Astrocyte (in vitro differentiated cells and primary cell): ENCODE results near the gene SCGB1D2. TPM values are rescaled to one million over a fixed set of nuclear protein-coding genes. Genes with fewer than 3 reads are reported as not detected.
"Not testable (repeated sequence)": the region's sequence is repeated elsewhere in the genome, so short reads cannot be mapped to it uniquely, and the experiment has no call there.

Experiments
- DNase-seq: peaks from one replicate; pipeline ENCODE4 v3.0.0-alpha.2; 2010; ENCODE audit warnings: low read depth
- FAIRE-seq: peaks from 2 replicates; lab custom pipeline; 2011; peaks lifted over from hg19 to GRCh38; lab: Jason Lieb, UNC
- H2AFZ ChIP-seq: 2 replicates; pipeline ENCODE4 v1.6.0; 2012; ENCODE audit warnings: low read depth, low read length, inconsistent platforms
- H3K27ac ChIP-seq: 2 replicates; pipeline ENCODE4 v1.5.1; 2011; ENCODE audit warnings: low read depth, low read length, inconsistent platforms
- H3K27me3 ChIP-seq: 2 replicates; pipeline ENCODE4 v1.6.0; 2011; ENCODE audit warnings: low read length, inconsistent platforms; ENCODE audit not compliant: insufficient read depth
- H3K36me3 ChIP-seq: 2 replicates; pipeline ENCODE4 v1.5.1; 2011; ENCODE audit warnings: low read length, inconsistent platforms; ENCODE audit not compliant: insufficient read depth
- H3K4me1 ChIP-seq: 2 replicates; pipeline ENCODE4 v1.5.1; 2011; ENCODE audit warnings: low read length, inconsistent platforms; ENCODE audit not compliant: insufficient read depth
- H3K4me2 ChIP-seq: 2 replicates; pipeline ENCODE4 v1.6.0; 2012; ENCODE audit warnings: low read length, inconsistent platforms
- H3K4me3 ChIP-seq: 2 replicates; pipeline ENCODE4 v1.5.1; 2011; ENCODE audit warnings: low read depth, mild to moderate bottlenecking, low read length, inconsistent platforms; ENCODE audit not compliant: insufficient read depth
- H3K79me2 ChIP-seq: 2 replicates; pipeline ENCODE4 v1.6.0; 2012; ENCODE audit warnings: mild to moderate bottlenecking, low read length, inconsistent platforms; ENCODE audit not compliant: insufficient read depth
- H3K9ac ChIP-seq: 2 replicates; pipeline ENCODE4 v1.6.0; 2012; ENCODE audit warnings: mild to moderate bottlenecking, low read length, inconsistent platforms
- H3K9me3 ChIP-seq: 2 replicates; pipeline ENCODE4 v1.5.1; 2012; ENCODE audit warnings: low read depth, mild to moderate bottlenecking, low read length, inconsistent platforms; ENCODE audit not compliant: insufficient read depth
- H4K20me1 ChIP-seq: 2 replicates; pipeline ENCODE4 v1.6.0; 2012; ENCODE audit warnings: low read length, inconsistent platforms; ENCODE audit not compliant: insufficient read depth
- H3K27ac Mint-ChIP-seq: one replicate; pipeline ENCODE4 v1.8.0; 2021; ENCODE audit warnings: mild to moderate bottlenecking, mixed read lengths; ENCODE audit not compliant: unreplicated experiment
- H3K27me3 Mint-ChIP-seq: one replicate; pipeline ENCODE4 v1.8.0; 2021; ENCODE audit warnings: low read depth, mixed read lengths; ENCODE audit not compliant: unreplicated experiment
- H3K36me3 Mint-ChIP-seq: one replicate; pipeline ENCODE4 v1.8.0; 2021; ENCODE audit warnings: low read depth, mixed read lengths; ENCODE audit not compliant: unreplicated experiment
- H3K4me1 Mint-ChIP-seq: one replicate; pipeline ENCODE4 v1.8.0; 2021; ENCODE audit warnings: low read depth, mixed read lengths; ENCODE audit not compliant: unreplicated experiment
- H3K4me3 Mint-ChIP-seq: one replicate; pipeline ENCODE4 v1.8.0; 2021; ENCODE audit warnings: mild to moderate bottlenecking, moderate library complexity, mixed read lengths; ENCODE audit not compliant: unreplicated experiment
- H3K9me3 Mint-ChIP-seq: one replicate; pipeline ENCODE4 v1.8.0; 2021; ENCODE audit warnings: mild to moderate bottlenecking, mixed read lengths; ENCODE audit not compliant: unreplicated experiment
- CTCF ChIP-seq: IDR thresholded peaks from 2 replicates; pipeline ENCODE4 v1.5.1; 2011; ENCODE audit warnings: low read depth, mild to moderate bottlenecking, inconsistent platforms, low read length, moderate library complexity; ENCODE audit not compliant: insufficient read depth
- EZH2 ChIP-seq: IDR thresholded peaks from 2 replicates; pipeline ENCODE4 v1.6.1; 2012; ENCODE audit warnings: mild to moderate bottlenecking, low read length, inconsistent platforms; ENCODE audit not compliant: insufficient read depth
- total RNA-seq: library from RNA; stranded (reverse); gene quantifications from 2 replicates; pipeline ENCODE4 v1.2.1, GENCODE V29; 2021

Gene SCGB1D2
- total RNA-seq, 1 donor from 2014 or later: not detected

GRCh38 chr11:62202910-62203309, 39.1 kb upstream of the SCGB1D2 start:
- Histone ChIP-seq H3K4me2 (no peak overlapping the region), H4K20me1 (no peaks in the 10 kb centered on the region), H3K4me1 (no peaks in the 10 kb centered on the region), H3K4me3 (no peak overlapping the region), H3K79me2 (no peaks in the 10 kb centered on the region), H3K9ac (no peak overlapping the region), H3K9me3 (no peaks in the 10 kb centered on the region), H3K36me3 (no peaks in the 10 kb centered on the region), H3K27ac (no peak overlapping the region), H3K27me3 (peaks cover 3% of the 10 kb centered on the region), H2AFZ (no peak overlapping the region)
- FAIRE-seq (no peak), DNase-seq (no peak)
- Mint-ChIP-seq H3K27ac (no peak overlapping the region), H3K27me3 (peaks cover 22% of the 10 kb centered on the region), H3K36me3 (no peaks in the 10 kb centered on the region), H3K9me3 (peaks cover 5% of the 10 kb centered on the region), H3K4me1 (no peaks in the 10 kb centered on the region), H3K4me3 (no peak overlapping the region)
- TF ChIP-seq EZH2: no peak

- FAIRE-seq: no peak
These were observed 37.6 kb upstream of the SCGB1D2 start for GRCh38 chr11:62204430-62204829.

GRCh38 chr11:62205441-62205840, 36.6 kb upstream of the SCGB1D2 start:
- Histone ChIP-seq H4K20me1 (no peaks in the 10 kb centered on the region), H3K9me3 (no peaks in the 10 kb centered on the region), H3K79me2 (no peaks in the 10 kb centered on the region), H3K27me3 (no peaks in the 10 kb centered on the region), H3K9ac (no peak overlapping the region), H3K4me3 (no peak overlapping the region), H3K27ac (no peak overlapping the region), H3K4me1 (no peaks in the 10 kb centered on the region), H3K4me2 (no peak overlapping the region), H3K36me3 (no peaks in the 10 kb centered on the region), H2AFZ (no peak overlapping the region)
- Mint-ChIP-seq H3K27ac (no peak overlapping the region), H3K27me3 (peaks cover 26% of the 10 kb centered on the region), H3K36me3 (no peaks in the 10 kb centered on the region), H3K9me3 (peaks cover 5% of the 10 kb centered on the region), H3K4me3 (no peak overlapping the region), H3K4me1 (no peaks in the 10 kb centered on the region)
- DNase-seq: no peak
- no peak for TF ChIP-seq CTCF
- no peak for TF ChIP-seq EZH2
- no peak for FAIRE-seq

More at GRCh38 chr11:62204430-62204829, 37.6 kb upstream of the SCGB1D2 start:
- peaks cover 5% of the 10 kb centered on the region for H3K9me3 Mint-ChIP-seq
- Histone ChIP-seq H3K36me3 (no peaks in the 10 kb centered on the region), H3K9ac (no peak overlapping the region), H4K20me1 (no peaks in the 10 kb centered on the region), H3K9me3 (no peaks in the 10 kb centered on the region), H3K27ac (no peak overlapping the region), H3K4me1 (no peaks in the 10 kb centered on the region), H3K79me2 (no peaks in the 10 kb centered on the region), H2AFZ (no peak overlapping the region), H3K4me2 (no peak overlapping the region), H3K27me3 (peaks cover under 1% of the 10 kb centered on the region), H3K4me3 (no peak overlapping the region)
- TF ChIP-seq CTCF: no peak
- no peak for TF ChIP-seq EZH2
- no peaks in the 10 kb centered on the region for H3K4me1 Mint-ChIP-seq
- H3K36me3 Mint-ChIP-seq: no peaks in the 10 kb centered on the region
- no peak overlapping the region for H3K27ac Mint-ChIP-seq
- H3K4me3 Mint-ChIP-seq: no peak overlapping the region
- DNase-seq: no peak
- H3K27me3 Mint-ChIP-seq: peaks cover 26% of the 10 kb centered on the region

GRCh38 chr11:62206276-62207066, 35.6 kb upstream of the SCGB1D2 start:
- not testable (repeated sequence) for H3K36me3 Mint-ChIP-seq, H3K4me2 ChIP-seq, H3K27ac Mint-ChIP-seq, H3K4me3 Mint-ChIP-seq, FAIRE-seq, H3K36me3 ChIP-seq, H3K4me1 ChIP-seq, H3K79me2 ChIP-seq, H3K27me3 ChIP-seq, H3K4me3 ChIP-seq, H3K4me1 Mint-ChIP-seq, H3K9ac ChIP-seq, H3K9me3 Mint-ChIP-seq, H3K9me3 ChIP-seq, H3K27ac ChIP-seq, DNase-seq, H4K20me1 ChIP-seq, H2AFZ ChIP-seq
- peaks cover 27% of the 10 kb centered on the region for H3K27me3 Mint-ChIP-seq
